Hepatocyte (in vitro differentiated cells): Measurements from ENCODE around the gene OSBPL10. TPM values are rescaled to one million over a fixed set of nuclear protein-coding genes. Genes with fewer than 3 reads are reported as not detected.

ENCODE experiments used
- DNase-seq: peaks from one replicate; pipeline ENCODE4 v3.0.0-alpha.2; 2016; ENCODE audit warnings: low spot score
- H2AFZ ChIP-seq: fragments of 200-600 bp; sonication (generic); 2 replicates; pipeline ENCODE4 v1.6.0; 2016; ENCODE audit warnings: antibody characterized with exemption, mild to moderate bottlenecking
- H3K27ac ChIP-seq: fragments of 200-600 bp; sonication (generic); 2 replicates; pipeline ENCODE4 v1.5.1; 2016; ENCODE audit warnings: mild to moderate bottlenecking
- H3K27me3 ChIP-seq: fragments of 200-600 bp; sonication (generic); 2 replicates; pipeline ENCODE4 v1.6.1; 2016
- H3K36me3 ChIP-seq: fragments of 200-600 bp; sonication (generic); replicated peaks from 2 replicates; pipeline ENCODE4 v1.5.1; 2016; ENCODE audit warnings: low read depth; ENCODE audit not compliant: insufficient read depth
- H3K4me1 ChIP-seq: fragments of 200-600 bp; sonication (generic); 2 replicates; pipeline ENCODE4 v1.5.1; 2016; ENCODE audit warnings: mild to moderate bottlenecking, moderate library complexity; ENCODE audit not compliant: insufficient read depth
- H3K4me2 ChIP-seq: fragments of 200-600 bp; sonication (generic); 2 replicates; pipeline ENCODE4 v1.6.0; 2016
- H3K4me3 ChIP-seq: fragments of 200-600 bp; sonication (generic); 2 replicates; pipeline ENCODE4 v1.5.1; 2016; ENCODE audit warnings: mild to moderate bottlenecking
- H3K79me2 ChIP-seq: fragments of 200-600 bp; sonication (generic); 2 replicates; pipeline ENCODE4 v1.6.0; 2017; ENCODE audit warnings: mild to moderate bottlenecking
- H3K9me2 ChIP-seq: fragments of 200-600 bp; sonication (generic); replicated peaks from 2 replicates; pipeline ENCODE4 v1.6.0; 2017; ENCODE audit warnings: mild to moderate bottlenecking; ENCODE audit not compliant: insufficient read depth
- H3K9me3 ChIP-seq: fragments of 200-600 bp; sonication (generic); 2 replicates; pipeline ENCODE4 v1.5.1; 2016; ENCODE audit warnings: low read depth, mild to moderate bottlenecking
- H4K20me1 ChIP-seq: fragments of 200-600 bp; sonication (generic); 2 replicates; pipeline ENCODE4 v1.6.0; 2016; ENCODE audit warnings: mild to moderate bottlenecking; ENCODE audit not compliant: insufficient read depth, poor library complexity, severe bottlenecking
- CTCF ChIP-seq: fragments of 200-600 bp; sonication (generic); IDR thresholded peaks from 2 replicates; pipeline ENCODE4 v1.5.1; 2016; ENCODE audit warnings: antibody characterized with exemption, mild to moderate bottlenecking; ENCODE audit not compliant: poor library complexity
- EZH2 ChIP-seq: fragments of 200-600 bp; sonication (generic); IDR thresholded peaks from 2 replicates; pipeline ENCODE4 v1.6.1; 2016; ENCODE audit warnings: antibody characterized with exemption, mild to moderate bottlenecking, borderline replicate concordance
- EZH2phosphoT487 ChIP-seq: fragments of 200-600 bp; sonication (generic); IDR thresholded peaks from one replicate; pipeline ENCODE4 v1.6.1; 2018; ENCODE audit warnings: antibody characterized with exemption, mild to moderate bottlenecking, low read depth, moderate library complexity; ENCODE audit not compliant: unreplicated experiment, severe bottlenecking
- WGBS: methylation state at CpG from one replicate; pipeline ENCODE4 v1.1.6; 2016; ENCODE audit warnings: low lambda C conversion rate; ENCODE audit errors: missing lambda C conversion rate; 5-methylcytosine and 5-hydroxymethylcytosine counted together
- polyA plus RNA-seq: library from polyadenylated mRNA; unstranded; fragments of >200 nt; fragmentation: Nextera tagmentation; extraction: Ambion mirVana; gene quantifications from 2 replicates; pipeline ENCODE4 v1.2.1, GENCODE V29; 2016
- total RNA-seq: library from RNA; depleted of rRNA; stranded (reverse); fragments of >200 nt; gene quantifications from 2 replicates; pipeline ENCODE4 v1.2.3, GENCODE V29; 2014

Gene OSBPL10
- total and polyA plus RNA-seq, 2 experiments from 2014 or later = 18.2 to 32.8 TPM

- H3K79me2 ChIP-seq = peaks cover 64% of the 10 kb centered on the region
- WGBS = 73% methylated on average over 2 of the region's 2 CpGs
- peak overlapping the region; percentile 63 for H3K4me2 ChIP-seq
- no peak overlapping the region for H3K4me3 ChIP-seq
- H3K27me3 ChIP-seq = no peaks in the 10 kb centered on the region
- no peaks in the 10 kb centered on the region for H3K9me2 ChIP-seq
- DNase-seq = no peak
- H2AFZ ChIP-seq = no peak overlapping the region
- no peaks in the 10 kb centered on the region for H3K36me3 ChIP-seq
- H3K27ac ChIP-seq = peak overlapping the region; percentile 84
- TF ChIP-seq EZH2 = no peak
- TF ChIP-seq CTCF = no peak
- TF ChIP-seq EZH2phosphoT487 = no peak
- H4K20me1 ChIP-seq = no peaks in the 10 kb centered on the region
- H3K4me1 ChIP-seq = peaks cover 30% of the 10 kb centered on the region
- no peaks in the 10 kb centered on the region for H3K9me3 ChIP-seq
Observed at GRCh38 chr3:31967592-31967991, 13.5 kb downstream of the OSBPL10 start.

- no peak overlapping the region for H3K4me2 ChIP-seq
- no peaks in the 10 kb centered on the region for H3K9me2 ChIP-seq
- H3K27me3 ChIP-seq = no peaks in the 10 kb centered on the region
- H3K27ac ChIP-seq = peak overlapping the region; percentile 84
- H3K4me3 ChIP-seq = no peak overlapping the region
- no peak overlapping the region for H2AFZ ChIP-seq
- peaks cover 64% of the 10 kb centered on the region for H3K79me2 ChIP-seq
- peaks cover 30% of the 10 kb centered on the region for H3K4me1 ChIP-seq
- TF ChIP-seq EZH2phosphoT487 (no peak), EZH2 (no peak), CTCF (no peak)
- H3K36me3 ChIP-seq = no peaks in the 10 kb centered on the region
- DNase-seq = no peak
- H4K20me1 ChIP-seq = no peaks in the 10 kb centered on the region
- no peaks in the 10 kb centered on the region for H3K9me3 ChIP-seq
- 79% methylated on average over 4 of the region's 4 CpGs for WGBS
Observed at GRCh38 chr3:31966978-31967591, 14.0 kb downstream of the OSBPL10 start.

DNA sequence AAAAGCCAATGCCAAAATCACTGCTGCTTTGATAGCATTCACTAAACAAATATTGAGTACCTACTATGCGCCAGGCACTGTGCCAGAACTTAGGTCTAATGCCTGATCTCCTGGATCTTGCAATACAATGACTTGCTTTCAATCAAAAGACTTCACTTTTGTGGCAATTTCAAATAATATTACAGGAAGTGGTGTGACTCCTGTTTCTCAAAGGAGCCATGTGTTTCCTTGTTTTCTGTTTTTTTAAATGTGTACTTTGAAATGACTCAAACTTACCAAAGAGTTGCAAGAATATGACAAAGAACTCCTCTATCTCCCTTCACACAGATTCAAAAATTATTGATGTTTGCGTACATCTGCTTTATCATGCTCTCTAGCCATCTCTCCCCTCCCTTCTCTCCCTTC, 18.3 kb downstream of the OSBPL10 start:
- Histone ChIP-seq H4K20me1 (no peaks in the 10 kb centered on the region), H3K27me3 (no peaks in the 10 kb centered on the region), H3K36me3 (no peaks in the 10 kb centered on the region), H3K27ac (no peak overlapping the region), H3K79me2 (peaks cover 82% of the 10 kb centered on the region), H3K4me2 (no peak overlapping the region), H3K9me3 (no peaks in the 10 kb centered on the region), H2AFZ (no peak overlapping the region), H3K4me3 (no peak overlapping the region), H3K9me2 (no peaks in the 10 kb centered on the region), H3K4me1 (peaks cover 35% of the 10 kb centered on the region)
- no peak for TF ChIP-seq EZH2phosphoT487
- no peak for TF ChIP-seq EZH2
- no peak for DNase-seq
- 95% methylated on average over 2 of the region's 2 CpGs for WGBS

- Histone ChIP-seq H2AFZ (no peak overlapping the region), H3K36me3 (no peaks in the 10 kb centered on the region), H3K4me3 (no peak overlapping the region), H3K27me3 (no peaks in the 10 kb centered on the region), H3K27ac (peak overlapping the region; percentile 87), H3K4me1 (peaks cover 33% of the 10 kb centered on the region), H3K4me2 (peak overlapping the region; percentile 73), H3K9me2 (no peaks in the 10 kb centered on the region), H3K9me3 (no peaks in the 10 kb centered on the region), H3K79me2 (peaks cover 86% of the 10 kb centered on the region), H4K20me1 (no peaks in the 10 kb centered on the region)
- TF ChIP-seq CTCF (no peak), EZH2phosphoT487 (no peak), EZH2 (no peak)
- WGBS = 48% methylated on average over 4 of the region's 4 CpGs
- DNase-seq = no peak
Observed at GRCh38 chr3:31960793-31961431, 20.1 kb downstream of the OSBPL10 start.
